ENCODE results near the gene ASB8. TPM values are rescaled to one million over a fixed set of nuclear protein-coding genes. Genes with fewer than 3 reads are reported as not detected.
A peak's percentile ranks its signal among the peaks of the same experiment; 100 is the strongest.

Gene ASB8, protein sequence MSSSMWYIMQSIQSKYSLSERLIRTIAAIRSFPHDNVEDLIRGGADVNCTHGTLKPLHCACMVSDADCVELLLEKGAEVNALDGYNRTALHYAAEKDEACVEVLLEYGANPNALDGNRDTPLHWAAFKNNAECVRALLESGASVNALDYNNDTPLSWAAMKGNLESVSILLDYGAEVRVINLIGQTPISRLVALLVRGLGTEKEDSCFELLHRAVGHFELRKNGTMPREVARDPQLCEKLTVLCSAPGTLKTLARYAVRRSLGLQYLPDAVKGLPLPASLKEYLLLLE
- total RNA-seq = 10 to 100 TPM; 47.9 to 49.0 TPM
- long read RNA-seq, transcript ASB8-205 (4 exons, 2,610 nt) = minor isoform, 5 of 45 reads
- long read RNA-seq, transcript ASB8-201 (4 exons, 2,615 nt) = major isoform, 31 of 45 reads
- long read RNA-seq, partial matches to known transcripts = 2 of 45 reads
- long read RNA-seq, other reads (novel, unspliced or antisense) = 7 of 45 reads

DNA sequence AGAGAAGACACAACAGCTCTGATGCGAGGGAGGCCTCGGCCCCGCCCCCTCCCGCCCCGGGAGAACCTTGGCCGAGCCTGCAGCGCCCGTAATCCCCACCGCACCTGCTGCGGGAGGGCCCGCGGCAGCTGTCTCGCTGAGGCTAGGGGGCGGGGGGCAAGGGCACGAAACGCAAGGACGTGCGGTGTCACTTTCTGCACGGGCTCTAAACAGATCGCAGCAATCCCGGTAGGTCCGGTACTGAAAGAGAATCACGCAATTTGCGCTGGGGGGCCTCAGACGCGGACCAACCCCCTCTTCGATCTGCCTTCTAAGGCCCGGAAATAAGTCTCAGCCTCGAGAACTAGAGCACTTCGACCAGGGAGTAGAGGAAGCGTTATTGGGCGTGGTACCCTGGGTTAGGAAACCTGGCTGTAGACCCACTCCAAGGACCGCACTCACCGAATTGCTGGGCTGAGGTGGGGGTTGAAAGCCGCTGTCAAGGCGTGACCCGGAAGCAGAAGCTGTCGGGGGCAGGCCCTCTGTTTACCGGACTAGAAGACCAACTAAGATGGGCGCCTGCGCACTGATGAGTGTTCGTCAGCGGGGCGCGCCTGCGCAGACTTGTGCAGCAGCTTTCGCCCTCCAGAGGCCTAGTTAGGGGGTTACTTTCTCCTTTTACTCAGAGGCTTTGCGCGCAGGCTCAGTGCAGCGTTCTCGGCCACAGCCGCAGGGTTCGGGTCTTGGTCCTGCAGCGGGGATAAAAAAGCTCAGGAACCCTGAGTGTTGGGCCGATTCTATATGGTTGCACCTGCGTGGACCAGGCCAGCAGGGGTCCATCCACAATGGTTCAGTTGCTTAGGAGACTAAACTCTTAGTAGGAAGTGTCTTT lies at the start of gene ASB8:
Gene ASB8 (minus strand): TSS at position 498 of the 871 bp plus-strand sequence. CDS start 4,019 bp downstream, outside the sequence.
- intact Hi-C loops (cut with DNase I, micrococcal nuclease) = loop anchor here in 1 of 2 donors (10.0 kb wide), 1 partner anchor 52 kb away; the partner anchor contains the start of gene SENP1
- peak; percentile 97 for ATAC-seq

DNA sequence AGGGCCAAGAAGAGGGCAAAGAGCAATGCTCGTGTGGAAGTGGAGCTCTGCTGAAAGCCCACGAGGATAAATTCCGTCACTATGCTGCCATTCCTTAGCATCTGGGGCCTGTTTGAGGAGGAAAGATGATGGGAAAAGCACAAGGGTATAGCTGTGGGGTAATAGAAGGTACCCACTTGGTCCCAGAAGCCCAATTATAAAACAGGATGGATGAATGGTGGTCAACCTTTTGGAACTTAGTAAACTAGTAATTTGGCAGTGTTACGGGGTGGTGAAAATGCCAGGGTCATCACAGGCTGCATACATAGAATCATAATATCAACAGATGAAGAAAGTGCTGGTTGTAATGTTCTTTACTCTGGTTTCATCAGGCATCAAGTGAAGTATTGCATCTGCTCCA lies 45.9 kb upstream of the ASB8 start, which contains the start of gene OR10AD1:
Gene OR10AD1 (minus strand): TSS at position 101 of the 400 bp plus-strand sequence. CDS start 0 bp downstream, at position 101.
- intact Hi-C loops (cut with DNase I, micrococcal nuclease) = no loop called here
- no peak for ATAC-seq

More for the DNA sequence above, at the start of gene ASB8:
- peak; percentile 99 for DNase-seq

DNA sequence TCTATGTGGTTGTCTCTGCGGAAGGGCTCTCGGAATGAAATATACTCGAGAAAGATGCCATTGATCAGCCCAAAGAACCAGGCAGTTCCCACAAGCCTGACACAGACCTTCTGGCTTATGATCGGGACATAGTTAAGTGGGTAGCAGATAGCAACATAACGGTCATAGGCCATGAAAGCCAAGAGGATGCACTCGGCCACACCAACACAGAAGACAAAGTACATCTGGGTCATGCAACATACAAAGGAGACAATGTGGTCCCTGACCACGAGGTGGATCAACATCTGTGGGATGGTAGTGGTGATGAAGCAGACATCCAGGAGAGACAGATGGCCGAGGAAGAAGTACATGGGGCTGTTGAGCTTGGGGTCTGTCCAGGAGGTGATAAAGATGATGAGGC lies 45.5 kb upstream of the ASB8 start:
- ATAC-seq (no peak), DNase-seq (no peak)
- intact Hi-C loops (cut with DNase I, micrococcal nuclease) = no loop called here

More for the DNA sequence above, 45.9 kb upstream of the ASB8 start, which contains the start of gene OR10AD1:
- no peak for DNase-seq

DNA sequence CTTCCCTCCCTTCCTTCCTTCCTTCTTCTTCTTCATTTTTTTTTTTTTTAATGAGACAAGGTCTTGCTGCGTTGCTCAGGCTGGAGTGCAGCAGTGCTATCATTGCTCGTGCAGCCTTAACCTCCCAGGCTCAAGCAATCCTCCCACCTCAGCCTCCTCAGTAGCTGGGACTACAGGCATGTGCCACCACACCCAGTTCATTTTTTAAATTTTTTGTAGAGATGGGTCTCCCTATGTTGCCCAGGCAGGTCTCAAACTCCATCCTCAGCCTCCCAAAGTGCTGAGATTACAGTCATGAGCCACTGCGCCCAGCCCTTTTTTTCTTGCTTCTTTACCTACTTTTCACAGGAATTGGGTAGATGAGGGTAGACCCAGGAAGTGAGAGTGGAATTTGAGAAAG lies 44.2 kb upstream of the ASB8 start:
- intact Hi-C loops (cut with DNase I, micrococcal nuclease) = no loop called here
- ATAC-seq = no peak
- DNase-seq = no peak

DNA sequence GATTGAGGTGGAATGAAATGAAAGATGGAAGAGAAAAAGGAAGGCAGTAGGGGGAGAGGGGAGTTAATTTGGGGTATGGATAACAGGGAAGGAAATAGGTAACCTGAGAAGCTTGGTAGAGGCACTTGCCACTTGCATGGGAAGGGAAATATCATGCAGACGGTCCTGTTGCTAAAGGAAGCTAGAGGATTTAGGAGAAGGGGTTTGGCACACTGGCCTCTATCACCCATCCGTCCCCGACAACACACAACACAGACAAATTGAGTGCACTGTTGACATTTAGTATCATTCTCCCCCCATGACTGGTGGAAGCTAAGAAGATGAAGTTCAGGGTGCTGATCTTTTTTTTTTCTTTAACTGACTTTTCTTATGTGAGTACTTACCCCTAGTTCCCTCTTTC lies 43.8 kb upstream of the ASB8 start:
- ATAC-seq (no peak), DNase-seq (no peak)
- intact Hi-C loops (cut with DNase I, micrococcal nuclease) = no loop called here

DNA sequence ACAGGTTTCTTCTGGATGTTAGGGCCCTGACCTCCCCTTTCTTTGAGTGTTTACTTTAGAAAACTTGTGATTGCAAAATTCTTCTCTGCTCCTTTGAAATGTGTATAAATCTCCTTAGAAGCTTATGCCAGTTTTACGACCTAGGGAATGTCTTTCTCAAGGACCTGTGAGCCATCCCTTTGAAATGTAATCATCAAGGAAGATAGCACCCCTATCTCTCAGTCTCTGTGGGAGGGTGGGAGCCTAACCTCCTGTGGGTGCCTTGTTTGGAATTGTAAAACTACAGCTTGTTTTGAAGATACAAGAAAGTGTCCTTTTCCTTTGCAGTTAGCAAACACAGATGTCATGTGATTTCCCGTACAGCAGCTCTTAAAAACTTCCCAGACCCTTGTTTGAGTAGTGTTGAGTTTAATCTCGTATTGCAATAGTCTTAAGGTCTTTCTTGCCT lies 42.5 kb upstream of the ASB8 start:
- ATAC-seq (no peak), DNase-seq (no peak)
- intact Hi-C loops (cut with DNase I, micrococcal nuclease) = no loop called here

DNA sequence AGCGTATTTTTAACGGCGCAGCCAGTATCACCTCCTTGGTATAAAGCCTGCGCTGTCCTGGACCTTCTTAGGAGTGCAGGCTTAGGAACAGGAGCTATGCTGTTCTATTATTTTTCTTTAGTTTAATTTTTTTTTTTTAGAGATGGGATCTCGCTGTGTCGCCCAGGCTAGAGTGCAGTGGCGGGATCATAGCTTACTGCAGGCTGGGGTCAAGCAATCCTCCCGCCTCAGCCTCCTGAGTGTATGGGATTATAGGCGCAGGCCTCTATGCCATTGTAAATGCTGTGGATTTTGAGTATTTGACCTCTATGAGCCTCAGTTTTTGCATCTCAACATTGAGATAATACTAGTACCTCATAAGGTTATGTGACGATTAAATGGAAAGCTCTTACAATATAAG lies 41.7 kb upstream of the ASB8 start:
- intact Hi-C loops (cut with DNase I, micrococcal nuclease) = no loop called here
- ATAC-seq (no peak), DNase-seq (no peak)

DNA sequence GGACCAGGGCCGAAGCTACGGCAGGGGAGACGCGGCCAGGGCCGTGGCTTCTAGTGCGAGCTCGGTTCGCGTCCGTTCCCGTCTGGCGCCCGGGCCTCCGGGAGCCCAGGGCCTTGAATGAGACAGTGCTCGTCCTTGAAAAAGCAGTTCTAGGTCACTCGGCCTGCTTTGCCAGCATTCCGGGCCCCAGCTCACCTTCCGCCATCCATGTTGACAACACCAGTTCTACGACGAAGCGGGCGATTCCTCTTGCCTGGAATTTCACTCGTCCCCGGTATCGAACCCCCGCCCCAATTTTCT lies 41.3 kb upstream of the ASB8 start:
- intact Hi-C loops (cut with DNase I, micrococcal nuclease) = no loop called here
- DNase-seq = peak; percentile 41 to 59
- ATAC-seq = peak; percentile 47

DNA sequence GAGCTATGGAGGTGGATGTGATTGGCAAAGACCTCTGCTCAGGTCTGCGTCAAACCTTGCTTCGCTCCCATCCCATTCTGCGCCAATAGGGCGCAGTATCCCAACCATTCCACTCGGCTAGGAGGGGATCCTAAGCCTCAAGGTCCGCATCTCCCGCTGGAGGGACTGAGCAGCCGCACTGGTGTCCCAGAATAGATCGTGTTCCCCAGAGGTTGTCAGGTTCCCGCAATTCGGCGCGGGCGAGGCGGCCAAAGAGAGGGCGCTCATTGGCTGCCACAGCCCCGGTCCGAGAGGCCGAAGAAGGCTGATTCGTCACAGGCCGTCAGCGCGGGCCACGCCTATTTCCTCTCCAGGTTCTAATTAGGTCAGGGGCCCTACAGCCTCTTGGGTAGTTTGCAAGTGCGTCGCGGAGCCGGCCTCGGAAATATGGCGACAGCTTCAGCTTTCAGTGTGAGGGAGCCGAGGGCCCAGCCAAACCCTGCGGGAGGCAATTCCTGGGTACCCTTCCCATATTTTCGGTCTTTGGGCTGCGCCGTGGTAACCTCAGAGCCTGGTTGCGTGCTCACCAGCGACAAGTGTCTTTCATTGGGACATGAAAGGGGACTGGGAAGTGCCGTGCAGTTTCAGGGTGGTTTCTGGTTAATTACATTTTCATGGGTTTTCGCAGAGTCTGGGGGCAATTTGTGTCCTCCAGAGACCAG lies 40.8 kb upstream of the ASB8 start:
- intact Hi-C loops (cut with DNase I, micrococcal nuclease) = no loop called here
- DNase-seq (peak; percentile 96 to 98), ATAC-seq (peak; percentile 98)

DNA sequence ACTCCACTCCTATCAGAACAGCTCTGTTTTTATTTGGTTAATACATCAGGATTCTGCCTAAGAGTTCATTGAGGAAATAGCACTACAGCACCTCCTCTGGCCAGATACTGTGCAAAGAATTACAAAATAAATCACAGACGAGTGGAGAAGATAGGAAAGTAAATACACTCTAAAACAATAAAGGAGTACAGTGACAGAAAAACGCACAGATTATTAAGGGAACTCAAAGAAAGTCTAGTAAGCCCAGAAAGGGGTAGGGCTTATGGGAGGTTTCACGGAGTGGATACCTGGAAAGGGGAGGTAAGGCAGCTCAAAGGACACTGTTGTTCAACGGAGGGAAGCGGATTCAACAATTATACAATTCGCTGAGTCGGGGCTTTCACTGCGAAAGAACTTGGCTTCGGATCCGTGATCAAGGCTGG lies 40.2 kb upstream of the ASB8 start:
- ATAC-seq = peak; percentile 51
- intact Hi-C loops (cut with DNase I, micrococcal nuclease) = no loop called here
- DNase-seq = peak in 1 of 2 donors; percentile 27

DNA sequence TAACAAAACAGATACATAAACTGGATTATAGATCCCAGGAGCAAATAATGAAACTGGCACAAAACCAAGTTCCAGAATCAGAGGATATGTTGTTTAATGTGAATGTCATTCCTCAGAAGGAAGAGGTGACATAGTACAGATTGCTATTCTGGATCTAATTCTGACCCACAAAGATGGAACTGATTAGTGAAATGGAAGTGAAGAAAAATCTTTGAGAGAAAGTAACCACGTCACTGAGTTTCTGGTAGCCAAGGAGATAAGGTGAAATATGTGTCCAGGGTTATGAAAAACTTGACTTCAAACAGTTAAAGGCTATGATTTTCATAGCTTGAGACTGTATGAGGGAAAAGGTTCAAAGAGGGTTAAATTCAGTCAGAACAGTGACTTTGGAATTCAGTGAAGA lies 37.5 kb upstream of the ASB8 start:
- DNase-seq = no peak
- no peak for ATAC-seq
- intact Hi-C loops (cut with DNase I, micrococcal nuclease) = no loop called here

DNA sequence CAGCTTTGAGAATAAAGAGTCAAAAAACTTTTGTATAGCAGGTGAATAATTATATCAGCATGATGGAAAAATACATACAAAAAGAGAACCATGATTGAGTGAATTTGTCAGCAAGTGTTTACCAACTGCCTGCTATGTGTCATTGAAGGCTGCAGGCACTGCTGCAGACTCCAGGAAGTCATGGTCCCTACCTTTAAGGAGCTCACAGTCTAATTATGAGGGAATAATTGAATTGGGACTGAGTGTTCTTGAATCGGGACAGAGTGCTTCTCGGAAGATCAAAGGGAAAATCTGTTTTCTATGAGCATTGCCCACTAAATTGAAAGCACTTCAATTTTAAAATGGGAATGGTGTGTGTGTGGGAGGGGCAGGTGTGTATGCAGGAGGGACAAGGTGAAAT lies 36.3 kb upstream of the ASB8 start:
- intact Hi-C loops (cut with DNase I, micrococcal nuclease) = no loop called here
- ATAC-seq (no peak), DNase-seq (no peak)

DNA sequence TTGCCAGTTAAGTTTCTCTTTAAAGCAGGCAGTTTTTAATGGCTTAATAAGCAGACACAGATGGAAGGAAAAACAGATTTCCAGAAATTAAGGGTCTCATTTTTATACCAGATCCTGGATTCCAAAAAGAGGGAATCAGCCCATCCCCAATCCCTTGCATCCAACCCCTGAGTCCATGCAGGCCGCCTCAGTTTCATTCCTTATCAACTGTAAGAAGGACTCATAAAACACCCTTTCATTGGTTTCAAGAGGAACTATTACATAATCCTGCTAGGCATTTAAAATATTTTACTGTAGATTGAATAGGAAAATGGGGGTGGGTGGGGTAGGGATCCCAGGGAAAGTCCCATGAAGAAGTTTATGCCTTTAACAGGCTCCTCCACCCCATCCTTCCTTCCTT lies 35.5 kb upstream of the ASB8 start:
- no peak for ATAC-seq
- intact Hi-C loops (cut with DNase I, micrococcal nuclease) = no loop called here
- DNase-seq = no peak

DNA sequence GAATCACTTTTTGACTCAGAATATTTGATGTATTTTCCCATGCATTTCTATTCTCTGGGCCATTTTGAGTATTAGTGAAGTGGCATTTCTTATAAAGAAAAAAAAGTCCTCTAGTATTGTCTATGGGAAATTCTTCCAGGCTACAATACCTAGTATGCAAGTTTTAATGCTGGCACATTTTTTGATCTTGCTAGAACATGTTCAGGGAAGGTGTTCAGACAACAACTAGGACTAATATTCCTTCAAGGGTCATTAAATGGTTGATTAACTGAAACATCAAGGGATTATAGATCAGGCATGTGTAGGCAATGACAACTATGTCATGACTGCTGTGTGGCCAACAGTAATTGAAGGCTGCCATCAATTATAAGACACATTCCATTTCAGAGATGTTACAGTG lies 33.8 kb upstream of the ASB8 start:
- intact Hi-C loops (cut with DNase I, micrococcal nuclease) = no loop called here
- no peak for DNase-seq
- ATAC-seq = no peak

DNA sequence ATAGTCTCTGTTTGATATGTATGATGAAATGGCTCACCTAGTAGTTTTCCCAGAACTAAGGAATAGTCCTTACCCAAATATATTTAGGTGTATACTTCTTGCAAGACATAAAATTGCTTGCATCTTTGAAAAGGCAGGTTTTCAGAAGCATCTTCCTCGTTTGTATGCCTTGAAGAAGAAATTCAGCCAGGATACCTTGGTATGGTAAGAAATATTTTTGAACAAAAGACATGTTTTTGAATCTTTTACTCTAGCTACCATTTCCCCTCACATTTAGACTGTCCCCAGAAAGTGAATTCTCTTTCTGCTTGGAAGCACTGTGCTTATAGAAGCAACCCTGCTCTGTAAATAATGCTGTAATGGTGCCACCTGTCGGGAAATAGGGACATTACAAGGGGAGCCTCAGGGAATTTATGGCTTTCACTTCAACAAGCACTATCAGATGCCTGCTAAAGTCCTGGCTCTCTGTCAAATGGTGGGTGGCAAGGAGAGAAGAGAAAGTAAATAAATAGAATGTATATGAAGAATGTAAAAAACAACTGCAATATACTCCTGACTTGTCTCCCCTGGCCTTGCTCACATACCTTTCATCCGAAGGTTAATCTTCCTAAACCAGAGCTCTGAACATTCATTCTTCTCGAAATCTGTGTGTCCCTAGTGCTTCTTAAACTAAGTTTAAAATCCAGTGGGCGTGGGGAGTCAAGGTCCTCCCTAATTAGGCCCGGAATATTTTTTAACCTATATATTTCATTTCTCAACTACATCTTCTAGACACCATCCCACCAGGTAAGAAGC lies 32.2 kb upstream of the ASB8 start:
- intact Hi-C loops (cut with DNase I, micrococcal nuclease) = no loop called here
- DNase-seq = peak in 1 of 2 donors; percentile 77
- ATAC-seq = peak; percentile 83

DNA sequence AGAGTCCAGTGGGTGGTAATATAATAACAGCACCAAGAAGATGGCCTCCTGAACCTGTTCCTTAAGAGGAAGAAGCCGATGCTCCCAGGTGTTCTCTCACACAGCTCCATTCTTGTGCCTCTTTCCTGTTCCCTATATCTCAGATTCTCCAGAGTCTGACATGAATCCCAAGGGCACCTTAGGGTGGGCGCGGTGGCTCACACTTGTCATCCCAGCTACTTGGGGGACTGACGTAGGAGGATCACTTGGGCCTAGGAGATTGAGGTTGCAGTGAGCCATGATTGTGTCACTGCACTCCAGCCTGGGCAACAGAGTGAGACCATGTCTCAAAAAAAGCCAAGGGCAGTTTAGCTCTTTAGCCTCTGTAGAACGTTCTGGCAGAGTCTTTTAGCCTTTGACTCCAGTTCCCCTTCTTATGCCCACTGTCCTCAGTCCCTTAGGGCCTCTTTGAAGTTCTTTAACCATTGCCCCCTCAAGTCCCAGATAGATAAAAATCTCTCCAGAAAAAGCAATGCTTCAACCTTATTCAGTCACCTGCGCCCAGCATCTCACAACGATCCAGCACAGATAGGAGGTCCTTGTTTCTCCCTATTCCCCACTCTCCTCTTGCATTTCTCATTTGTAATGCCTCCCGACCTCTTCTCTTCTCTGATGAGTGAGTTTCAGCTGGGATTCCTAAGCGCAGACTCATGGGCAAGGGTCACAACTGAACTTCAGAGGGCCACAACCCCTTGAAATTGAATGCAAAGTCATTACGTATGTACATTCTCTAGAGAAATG lies 30.8 kb upstream of the ASB8 start:
- ATAC-seq (no peak), DNase-seq (no peak)
- intact Hi-C loops (cut with DNase I, micrococcal nuclease) = no loop called here

DNA sequence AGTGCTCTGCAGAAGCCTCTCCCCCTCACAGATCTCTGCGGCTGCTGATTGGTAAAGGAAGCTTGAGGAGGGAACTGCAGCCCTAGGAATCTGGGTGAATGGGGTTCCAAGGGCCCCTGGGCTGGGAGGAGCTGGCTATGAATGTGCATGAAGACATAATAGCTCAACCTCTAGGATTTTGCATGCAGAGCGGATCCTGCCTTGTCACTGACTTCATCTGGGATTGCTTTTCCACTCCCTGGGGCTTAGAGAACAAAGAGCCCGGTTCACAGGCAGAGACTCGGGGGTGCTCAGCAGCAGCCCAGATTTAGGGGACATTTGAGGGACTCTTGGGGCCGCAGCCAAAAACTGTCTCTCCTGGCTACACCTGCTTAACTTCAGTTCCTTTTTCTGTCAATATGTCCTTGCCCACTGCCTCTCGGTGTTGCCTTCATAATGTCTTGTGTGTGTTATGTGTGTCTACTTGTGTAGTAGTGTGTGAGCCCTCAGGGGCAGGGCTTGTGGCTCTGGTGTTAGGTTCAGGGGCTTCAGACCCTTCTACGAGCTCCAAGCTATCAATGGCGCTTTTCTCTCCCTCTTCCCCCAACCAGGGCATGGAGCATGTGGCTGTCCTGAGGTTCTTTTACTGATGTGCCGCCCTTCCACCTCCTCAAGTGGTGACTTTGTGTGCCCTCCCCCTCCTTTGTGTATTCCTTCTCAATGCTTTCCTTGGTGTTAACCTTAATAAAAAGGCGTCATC lies 28.0 kb upstream of the ASB8 start:
- intact Hi-C loops (cut with DNase I, micrococcal nuclease) = no loop called here
- DNase-seq = no peak
- no peak for ATAC-seq
